Calu3 (cell line): ENCODE data around the gene ITGA2B. TPM values are rescaled to one million over a fixed set of nuclear protein-coding genes. Genes with fewer than 3 reads are reported as not detected.

Experiments used
- BruUV-seq: library from RNA; stranded (reverse); fragments of 400-500 nt; replicated peaks from 2 replicates; lab custom pipeline; 2021; lab: Mats Ljungman, UMichigan
- CTCF ChIA-PET: fragments of 300-600 bp; sonication (Branson Sonifier 250); formaldehyde crosslinking; loops from one replicate; lab custom pipeline; 2022; ENCODE audit warnings: antibody characterized with exemption; lab: Charles Lee
- DNase-seq: peaks from one replicate; pipeline ENCODE4 v3.0.0; 2022
- H3K27ac Mint-ChIP-seq: one replicate; pipeline ENCODE4 v1.8.0; 2022; ENCODE audit warnings: mixed read lengths; ENCODE audit not compliant: unreplicated experiment
- H3K27me3 Mint-ChIP-seq: one replicate; pipeline ENCODE4 v1.8.0; 2022; ENCODE audit warnings: mixed read lengths; ENCODE audit not compliant: unreplicated experiment
- H3K36me3 Mint-ChIP-seq: one replicate; pipeline ENCODE4 v1.8.0; 2022; ENCODE audit warnings: mild to moderate bottlenecking, moderate library complexity, mixed read lengths; ENCODE audit not compliant: insufficient read depth, unreplicated experiment
- H3K4me1 Mint-ChIP-seq: one replicate; pipeline ENCODE4 v1.8.0; 2022; ENCODE audit warnings: mild to moderate bottlenecking, low read depth, mixed read lengths; ENCODE audit not compliant: unreplicated experiment
- H3K4me3 Mint-ChIP-seq: one replicate; pipeline ENCODE4 v1.8.0; 2022; ENCODE audit warnings: mild to moderate bottlenecking, low read depth, moderate library complexity, mixed read lengths; ENCODE audit not compliant: unreplicated experiment
- H3K9me3 Mint-ChIP-seq: one replicate; pipeline ENCODE4 v1.8.0; 2022; ENCODE audit warnings: low read depth, mixed read lengths; ENCODE audit not compliant: unreplicated experiment
- CTCF ChIP-seq: fragments of 200-600 bp; IDR thresholded peaks from one replicate; pipeline ENCODE4 v1.8.0; 2022; ENCODE audit warnings: antibody characterized with exemption; ENCODE audit not compliant: unreplicated experiment
- intact Hi-C: fragments of 100-400 bp; cut with micrococcal nuclease; formaldehyde crosslinking; loops from one replicate; pipeline ENCODE4 v1.10.0; 2022; ENCODE audit not compliant: unreplicated experiment
- total RNA-seq: library from RNA; stranded (reverse); gene quantifications from 2 replicates; pipeline ENCODE4 v1.2.3, GENCODE V29; 2022

ITGA2B gene
- total RNA-seq, 1 experiment from 2014 or later, result 1.6 TPM

GRCh38 chr17:44323359-44324091 is 65.9 kb downstream of the ITGA2B start:
- Mint-ChIP-seq H3K27ac (peak overlapping the region; percentile 36), H3K4me1 (peaks cover 7% of the 10 kb centered on the region), H3K4me3 (peak overlapping the region; percentile 96), H3K36me3 (peaks cover 61% of the 10 kb centered on the region), H3K9me3 (no peaks in the 10 kb centered on the region), H3K27me3 (no peaks in the 10 kb centered on the region)
- no peak for DNase-seq
- TSS peak; percentile 44 for BruUV-seq
- intact Hi-C loops, result no loop called here
- no peak for TF ChIP-seq CTCF
- CTCF ChIA-PET, result interaction anchor here (0.6 to 1.9 kb wide), 6 partner anchors 8 to 154 kb away, joined by 3 to 9 read pairs (median 4); no protein-coding TSS in a partner anchor

GRCh38 chr17:44322236-44322895 is 67.1 kb downstream of the ITGA2B start:
- TF ChIP-seq CTCF, result no peak
- CTCF ChIA-PET, result interaction anchor here (1.4 kb wide), 1 partner anchor 12 kb away, joined by 5 read pairs; no protein-coding TSS in a partner anchor
- no peak for DNase-seq
- intact Hi-C loops, result no loop called here
- Mint-ChIP-seq H3K36me3 (peaks cover 68% of the 10 kb centered on the region), H3K9me3 (no peaks in the 10 kb centered on the region), H3K27me3 (peaks cover 12% of the 10 kb centered on the region), H3K27ac (no peak overlapping the region), H3K4me3 (no peak overlapping the region), H3K4me1 (peaks cover 7% of the 10 kb centered on the region)
- no TSS peak for BruUV-seq

Other genes starting within 250 kb of the ITGA2B start
- 24.4 and 24.8 TPM in 2 replicates for gene HROB, start 247.7 kb downstream of the ITGA2B start, total RNA-seq
- 0.19 TPM in 1 of 2 replicates, not detected in the other for gene ASB16, start 218.9 kb downstream of the ITGA2B start, total RNA-seq
- gene TMUB2, start 202.7 kb downstream of the ITGA2B start, total RNA-seq, result 56.0 and 58.8 TPM in 2 replicates
- 93.1 and 112 TPM in 2 replicates for gene ATXN7L3, start 189.8 kb downstream of the ITGA2B start, total RNA-seq
- 92.1 and 94.2 TPM in 2 replicates for gene UBTF, start 170.0 kb downstream of the ITGA2B start, total RNA-seq
- not detected in 2 replicates for gene SLC4A1, start 121.5 kb downstream of the ITGA2B start, total RNA-seq
- 0.86 and 1.2 TPM in 2 replicates for gene RUNDC3A, start 81.0 kb downstream of the ITGA2B start, total RNA-seq
- gene SLC25A39, start 64.8 kb downstream of the ITGA2B start, total RNA-seq, result 271 and 297 TPM in 2 replicates
- gene GRN, start 44.3 kb downstream of the ITGA2B start, total RNA-seq, result 376 and 480 TPM in 2 replicates
- gene FAM171A2, start 25.8 kb downstream of the ITGA2B start, total RNA-seq, result 0.95 and 2.0 TPM in 2 replicates
- 57.8 and 60.1 TPM in 2 replicates for gene GPATCH8, start 113.8 kb upstream of the ITGA2B start, total RNA-seq
- gene FZD2, start 167.8 kb upstream of the ITGA2B start, total RNA-seq, result 28.5 and 35.8 TPM in 2 replicates